Common myeloid progenitor, CD34-positive (primary cell): Measurements from ENCODE around the gene METTL17.
A peak's percentile ranks its signal among the peaks of the same experiment; 100 is the strongest.

Experiments used
- CTCF ChIA-PET: fragments of 350-600 bp; sonication (Branson Sonifier 250); formaldehyde crosslinking; loops from one replicate; lab custom pipeline; 2021; ENCODE audit warnings: antibody characterized with exemption; lab: Charles Lee
- POLR2A ChIA-PET: fragments of 350-600 bp; sonication (Branson Sonifier 250); formaldehyde crosslinking; loops from one replicate; lab custom pipeline; 2021; ENCODE audit warnings: antibody characterized with exemption; lab: Charles Lee
- DNase-seq, 3 donors: peaks; one replicate each; pipeline versions ENCODE4 v3.0.0 to v3.0.0-alpha.2; 2013
- H3K27ac ChIP-seq, 2 experiments: 1 replicate in 1 of 2; 2 replicates in 1 of 2; pipeline ENCODE4 v1.7.0; 2013; ENCODE audit warnings: inconsistent platforms in 2 of 2, low read length in 2 of 2, mild to moderate bottlenecking in 2 of 2, low read depth in 1 of 2, moderate library complexity in 1 of 2; ENCODE audit not compliant: severe bottlenecking in 2 of 2, insufficient read depth in 1 of 2, poor library complexity in 1 of 2
- H3K27me3 ChIP-seq, 5 experiments: replicated peaks in 2 of 5; 1 replicate in 3 of 5; 2 replicates in 2 of 5; pipeline versions ENCODE4 v1.6.1 to v1.7.0; 2013; ENCODE audit warnings: low read length in 4 of 5, mild to moderate bottlenecking in 2 of 5, moderate library complexity in 2 of 5, inconsistent platforms in 1 of 5; ENCODE audit not compliant: insufficient read depth in 5 of 5, control insufficient read depth in 4 of 5
- H3K36me3 ChIP-seq, 4 experiments: 1 replicate in 2 of 4; 2 replicates in 2 of 4; pipeline versions ENCODE4 v1.6.1 to v1.7.0; 2013; ENCODE audit warnings: low read length in 3 of 4, control low read depth in 1 of 4, mild to moderate bottlenecking in 1 of 4; ENCODE audit not compliant: control insufficient read depth in 4 of 4, insufficient read depth in 4 of 4
- H3K4me1 ChIP-seq, 4 experiments: 1 replicate in 3 of 4; 2 replicates in 1 of 4; pipeline versions ENCODE4 v1.6.1 to v1.7.1; 2013; ENCODE audit warnings: low read length in 3 of 4, mild to moderate bottlenecking in 3 of 4, control low read depth in 1 of 4, inconsistent platforms in 1 of 4, moderate library complexity in 1 of 4; ENCODE audit not compliant: control insufficient read depth in 4 of 4, insufficient read depth in 4 of 4; ENCODE audit errors: control extremely low read depth in 1 of 4
- H3K4me3 ChIP-seq, 7 experiments: 1 replicate in 4 of 7; 2 replicates in 3 of 7; pipeline versions ENCODE4 v1.5.1 to v1.7.0; 2013; ENCODE audit warnings: mild to moderate bottlenecking in 7 of 7, low read length in 6 of 7, moderate library complexity in 6 of 7, inconsistent platforms in 2 of 7, low read depth in 2 of 7, control low read depth in 1 of 7; ENCODE audit not compliant: insufficient read depth in 4 of 7, control insufficient read depth in 1 of 7; ENCODE audit errors: extremely low read depth in 1 of 7
- H3K9me3 ChIP-seq, 5 experiments: 1 replicate in 4 of 5; 2 replicates in 1 of 5; pipeline versions ENCODE4 v1.6.1 to v1.7.1; 2013; ENCODE audit warnings: low read length in 4 of 5, mild to moderate bottlenecking in 2 of 5, inconsistent platforms in 1 of 5, low read depth in 1 of 5, moderate library complexity in 1 of 5; ENCODE audit not compliant: control insufficient read depth in 4 of 5, insufficient read depth in 2 of 5; ENCODE audit errors: control extremely low read depth in 1 of 5
- whole genome bisulfite sequencing: methylation state at CpG from one replicate; pipeline ENCODE4 v1.1.5; 2013; ENCODE audit not compliant: insufficient coverage; 5-methylcytosine and 5-hydroxymethylcytosine counted together

Gene METTL17

DNA sequence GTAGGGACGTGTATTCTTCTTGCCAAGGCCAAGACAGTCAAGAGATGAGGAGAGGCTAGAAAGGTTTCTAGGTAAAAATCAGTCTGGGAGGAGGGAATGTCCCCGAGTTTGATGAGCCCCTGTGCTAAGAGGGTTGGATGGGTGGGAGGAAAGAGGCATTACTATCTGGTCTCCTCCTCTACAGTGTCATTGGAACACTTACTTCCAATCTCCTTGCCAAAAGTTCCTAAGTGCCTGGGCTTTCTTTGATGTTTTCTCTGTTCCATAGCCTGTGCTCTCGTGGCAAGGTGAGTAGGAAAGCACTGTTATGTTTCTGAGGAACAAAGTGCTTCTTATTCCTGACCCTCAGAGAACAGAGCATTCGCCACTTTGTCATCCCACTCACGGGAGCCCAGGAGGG, 44.9 kb downstream of the METTL17 start, which contains the start of gene RNASE13:
RNASE13 (minus strand) TSS at position 101 of the 400 bp plus-strand sequence. CDS start 519 bp downstream, outside the sequence.
- no peaks in the 10 kb centered on the region for H3K36me3 ChIP-seq
- H3K27me3 ChIP-seq, result peaks cover 0 to 3% (median 0%) of the 10 kb centered on the region in 5 experiments
- no peak for DNase-seq
- WGBS, result 91% methylated on average over 3 of the region's 5 CpGs
- no peak within 1 kb of the TSS for H3K4me3 ChIP-seq
- ChIA-PET POLR2A (interaction anchor here (0.6 to 1.1 kb wide), 2 partner anchors 19 kb away, joined by 3 read pairs; no protein-coding TSS in a partner anchor), CTCF (interaction anchor here (1.0 to 6.9 kb wide), 3 partner anchors 10 to 43 kb away, joined by 3 to 155 read pairs (median 4); no protein-coding TSS in a partner anchor)
- peaks cover 0 to 4% (median 1%) of the 10 kb centered on the region in 4 experiments for H3K4me1 ChIP-seq
- no peak within 1 kb of the TSS for H3K27ac ChIP-seq
- H3K9me3 ChIP-seq, result no peaks in the 10 kb centered on the region

DNA sequence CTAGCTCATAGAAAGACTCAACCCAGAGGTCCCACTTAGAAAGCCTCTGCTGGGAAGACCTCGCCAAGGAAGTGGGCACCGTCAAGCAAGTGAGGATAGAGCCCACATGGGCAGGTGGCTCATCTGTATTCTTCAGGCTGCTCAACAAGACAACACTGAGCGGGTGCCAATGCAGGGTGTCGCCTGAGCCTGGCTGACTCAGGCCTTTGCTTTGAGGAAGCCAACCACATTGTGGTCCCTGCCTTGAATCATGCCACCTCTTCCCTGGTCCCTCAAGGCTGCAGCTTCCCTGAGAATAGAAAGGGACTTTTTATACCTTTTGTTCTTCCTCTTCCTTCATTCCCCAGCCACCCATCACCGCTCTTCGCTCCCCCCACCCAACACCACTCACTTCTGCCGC, 47.0 kb downstream of the METTL17 start:
- Histone ChIP-seq H3K9me3 (no peaks in the 10 kb centered on the region), H3K27me3 (peaks cover 0 to 2% (median 0%) of the 10 kb centered on the region in 5 experiments), H3K4me1 (peaks cover 0 to 7% (median 2%) of the 10 kb centered on the region in 4 experiments), H3K4me3 (no peak overlapping the region), H3K36me3 (no peaks in the 10 kb centered on the region), H3K27ac (no peak overlapping the region)
- peak in 2 of 3 donors; percentile 36 to 46 for DNase-seq
- CTCF ChIA-PET, result interaction anchor here (1.6 to 6.9 kb wide), 2 partner anchors 10 to 22 kb away, joined by 3 to 155 read pairs; no protein-coding TSS in a partner anchor
- 97% methylated on average over 4 of the region's 7 CpGs for WGBS
- POLR2A ChIA-PET, result no interaction called here

DNA sequence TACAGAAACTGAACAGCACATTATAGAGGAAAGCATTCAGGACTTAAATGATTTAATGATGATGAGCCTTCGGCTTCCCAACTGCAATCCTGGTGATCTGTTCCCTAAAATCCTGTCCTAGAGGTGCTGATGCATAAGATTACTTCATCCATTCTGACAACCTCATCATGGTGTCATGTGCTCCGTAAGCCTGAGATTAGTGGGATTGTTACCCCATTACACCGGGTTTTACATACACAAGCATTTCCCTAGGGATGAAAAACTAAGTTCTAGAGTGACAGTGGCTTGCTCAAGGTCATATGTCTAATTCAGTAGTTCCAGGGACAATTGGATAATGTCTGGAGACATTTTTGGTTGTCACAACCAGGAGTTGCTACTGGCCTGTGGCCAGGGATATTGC, 47.4 kb downstream of the METTL17 start:
- Histone ChIP-seq H3K4me3 (no peak overlapping the region), H3K27ac (no peak overlapping the region), H3K36me3 (no peaks in the 10 kb centered on the region), H3K4me1 (peaks cover 0 to 7% (median 2%) of the 10 kb centered on the region in 4 experiments), H3K9me3 (no peaks in the 10 kb centered on the region), H3K27me3 (no peaks in the 10 kb centered on the region)
- 100% methylated on average over 2 of the region's 3 CpGs for WGBS
- ChIA-PET CTCF (interaction anchor here (0.9 to 6.9 kb wide), 3 partner anchors 11 to 50 kb away, joined by 3 to 155 read pairs (median 3); no protein-coding TSS in a partner anchor), POLR2A (no interaction called here)
- no peak for DNase-seq

DNA sequence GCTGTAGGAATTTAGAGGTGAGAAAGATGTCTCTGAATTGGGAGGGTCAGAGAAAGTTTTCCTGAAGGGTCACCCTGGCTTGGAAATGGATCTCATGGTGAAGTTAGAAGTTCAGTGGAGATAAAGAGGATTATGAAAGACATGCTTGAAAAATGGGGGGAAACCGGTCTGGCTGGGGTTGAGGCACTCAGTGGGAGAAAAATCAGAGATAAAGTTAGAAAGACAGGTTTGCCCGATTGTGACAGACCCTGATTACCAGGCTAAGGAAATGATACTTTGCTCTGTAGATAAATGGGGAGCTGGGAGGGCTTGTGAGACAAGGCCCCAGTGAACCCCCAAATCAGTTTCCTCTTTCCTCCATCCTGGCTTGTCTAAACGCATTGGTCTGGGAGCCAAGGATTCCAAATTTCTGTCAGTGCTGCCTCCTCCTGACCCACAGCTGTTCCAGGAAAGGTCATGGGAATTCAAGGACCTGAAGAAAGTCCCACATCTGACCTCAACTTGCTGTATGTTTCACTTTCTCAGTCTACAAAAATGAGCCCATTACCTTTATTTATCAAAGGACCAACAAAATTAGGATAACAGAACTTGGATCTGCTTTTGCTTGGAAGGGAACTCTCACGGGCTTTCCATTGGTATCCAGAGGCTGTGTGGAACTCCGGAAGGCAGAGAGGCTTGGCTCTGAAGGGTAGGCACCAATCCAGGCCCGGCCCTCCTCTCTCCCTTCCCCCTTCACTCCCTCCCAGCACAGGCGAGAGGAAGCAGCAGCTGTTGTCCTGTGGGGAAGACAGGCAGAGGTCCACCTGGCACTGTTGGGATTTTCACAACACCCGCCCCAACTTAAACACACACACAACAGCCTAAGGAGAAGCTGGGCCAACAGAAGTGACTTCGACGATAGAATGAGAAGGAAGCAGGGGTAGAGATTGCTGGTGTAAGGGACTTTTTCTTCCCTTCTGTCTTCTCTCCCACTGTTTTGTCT, 49.0 kb downstream of the METTL17 start:
- no peaks in the 10 kb centered on the region for H3K36me3 ChIP-seq
- H3K9me3 ChIP-seq, result no peaks in the 10 kb centered on the region
- DNase-seq, result no peak
- H3K27ac ChIP-seq, result no peak overlapping the region
- WGBS, result 96% methylated on average over 4 of the region's 10 CpGs
- peaks cover under 1 to 20% (median 13%) of the 10 kb centered on the region in 4 experiments for H3K4me1 ChIP-seq
- ChIA-PET POLR2A (interaction anchor here (1.7 kb wide), 1 partner anchor 24 kb away, joined by 9 read pairs; no protein-coding TSS in a partner anchor), CTCF (interaction anchor here (1.2 to 7.2 kb wide), 14 partner anchors 8 to 165 kb away, joined by 3 to 345 read pairs (median 8); partner anchors contain the start of genes NDRG2 and TPPP2)
- no peak overlapping the region for H3K4me3 ChIP-seq
- no peaks in the 10 kb centered on the region for H3K27me3 ChIP-seq

DNA sequence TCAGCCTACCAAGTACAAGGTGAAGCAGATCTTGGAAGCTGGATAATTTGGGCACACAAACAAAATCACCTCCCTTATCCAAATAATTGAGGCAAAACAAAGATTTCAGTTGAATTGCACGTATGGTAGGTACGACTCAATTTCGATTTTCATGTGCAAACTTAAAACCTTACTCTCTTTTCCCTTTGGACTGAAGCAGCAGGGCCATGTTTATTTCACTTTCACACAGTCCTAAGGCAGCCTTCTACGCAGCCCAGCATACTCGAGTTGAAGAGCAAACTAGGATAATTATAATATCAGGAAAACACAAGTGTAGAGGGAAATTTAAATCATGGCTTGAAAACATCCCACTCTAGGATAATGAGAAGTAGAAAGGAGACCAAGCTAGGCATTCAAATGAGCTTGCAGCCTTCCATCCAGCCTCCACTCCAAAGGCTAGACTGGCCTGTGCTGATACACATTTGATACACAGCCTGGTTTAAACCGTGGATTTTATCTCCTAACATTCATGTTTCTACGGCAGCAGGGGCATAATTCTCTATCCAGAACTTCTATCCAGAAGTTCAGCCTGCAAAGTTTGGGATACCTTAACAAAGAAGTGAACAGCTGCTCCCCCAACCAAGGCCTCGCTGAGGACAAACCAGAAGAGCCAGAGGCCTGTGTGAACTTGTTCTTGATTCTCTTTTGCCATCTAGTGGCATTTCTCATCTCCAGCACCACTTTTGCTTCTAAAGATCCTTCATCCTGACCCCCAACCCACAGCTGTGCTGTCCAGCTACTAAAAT, 50.0 kb downstream of the METTL17 start:
- Histone ChIP-seq H3K4me3 (no peak overlapping the region), H3K9me3 (no peaks in the 10 kb centered on the region), H3K36me3 (no peaks in the 10 kb centered on the region), H3K4me1 (peaks cover 7 to 30% (median 23%) of the 10 kb centered on the region in 4 experiments), H3K27me3 (no peaks in the 10 kb centered on the region), H3K27ac (no peak overlapping the region)
- POLR2A ChIA-PET, result interaction anchor here (1.7 kb wide), 1 partner anchor 25 kb away, joined by 9 read pairs; no protein-coding TSS in a partner anchor
- 41% methylated on average over 3 of the region's 8 CpGs for WGBS
- CTCF ChIA-PET, result interaction anchor here (0.7 to 7.2 kb wide), 34 partner anchors 9 to 348 kb away, joined by 3 to 345 read pairs (median 4); partner anchors contain the start of genes NDRG2 and TPPP2
- peak; percentile 63 to 75 (median 72) for DNase-seq

DNA sequence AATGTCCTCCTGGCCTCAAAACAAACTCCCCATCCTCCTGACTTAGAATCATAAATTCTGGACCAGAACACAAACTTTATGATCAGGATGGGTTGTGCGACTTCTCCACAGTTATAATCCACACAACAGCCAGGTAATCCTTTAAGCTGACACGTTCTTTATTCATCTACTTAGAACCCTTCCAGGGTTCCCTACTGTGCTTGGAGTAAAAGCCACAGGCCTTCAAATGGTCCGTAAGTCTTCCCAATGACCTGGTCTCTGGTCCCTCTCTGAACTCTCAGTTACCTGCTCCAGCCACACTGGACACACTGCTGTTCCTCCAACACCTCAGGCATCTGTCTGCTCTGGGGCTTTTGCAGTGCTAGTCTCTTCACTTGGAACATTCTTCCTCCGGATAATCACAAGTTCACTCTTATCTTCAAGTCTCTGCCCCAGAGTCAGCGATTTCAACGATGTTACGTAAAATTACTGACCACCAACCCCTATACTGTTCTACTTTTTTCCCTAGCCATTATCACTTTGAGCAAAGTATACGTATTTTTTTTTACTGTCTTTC, 50.7 kb downstream of the METTL17 start:
- ChIA-PET POLR2A (interaction anchor here (1.7 kb wide), 1 partner anchor 25 kb away, joined by 9 read pairs; no protein-coding TSS in a partner anchor), CTCF (interaction anchor here (0.6 to 7.2 kb wide), 34 partner anchors 8 to 1924 kb away, joined by 3 to 345 read pairs (median 4); partner anchors contain the start of genes NDRG2 and TPPP2)
- Histone ChIP-seq H3K9me3 (no peaks in the 10 kb centered on the region), H3K27me3 (no peaks in the 10 kb centered on the region), H3K4me1 (peaks cover 9 to 32% (median 25%) of the 10 kb centered on the region in 4 experiments), H3K27ac (no peak overlapping the region), H3K36me3 (no peaks in the 10 kb centered on the region), H3K4me3 (no peak overlapping the region)
- DNase-seq, result no peak
- 85% methylated on average over 7 of the region's 8 CpGs for WGBS
